ENCODE results near the gene BTF3L4. TPM values are rescaled to one million over a fixed set of nuclear protein-coding genes. Genes with fewer than 3 reads are reported as not detected.

BTF3L4 gene
- 41.0 and 51.8 TPM in 2 replicates for total RNA-seq

DNA sequence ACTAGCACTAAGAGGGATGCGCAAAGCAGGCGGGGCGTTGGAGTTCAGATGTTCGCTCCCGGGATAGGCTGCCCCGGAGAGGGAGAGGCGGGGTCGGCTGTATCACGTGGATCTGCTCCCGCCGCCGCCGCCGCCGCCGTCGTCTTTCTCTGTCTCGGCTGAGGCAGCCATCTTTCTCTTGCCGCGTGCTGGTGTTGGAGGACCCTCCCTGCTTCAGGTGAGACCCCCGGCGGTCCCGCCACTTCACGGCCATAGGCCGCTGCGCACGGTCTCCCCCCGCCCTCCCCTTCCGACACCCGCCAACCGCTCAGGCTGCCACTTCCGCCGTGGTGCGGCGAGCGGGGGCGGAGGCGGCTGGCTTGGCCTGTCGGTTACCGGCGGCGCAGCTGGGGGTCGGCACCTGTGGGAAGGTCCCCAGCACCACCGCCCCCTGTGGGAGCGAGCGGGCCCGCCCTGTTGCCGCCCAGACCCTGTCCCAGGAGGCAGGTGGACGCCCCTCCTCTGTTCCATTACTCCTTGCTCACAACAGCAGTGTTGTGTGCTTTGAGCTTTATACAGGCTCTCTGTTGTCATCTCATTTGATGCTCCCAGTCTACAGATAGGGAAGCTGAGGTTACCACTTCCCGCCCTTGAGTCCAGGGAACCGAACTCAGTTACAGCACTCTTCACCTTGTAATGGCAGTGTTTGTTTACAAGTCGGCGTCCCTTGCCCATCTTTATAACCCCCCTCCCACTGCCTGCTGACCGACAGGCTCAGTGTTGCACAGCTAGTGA is at the start of gene BTF3L4:
Gene BTF3L4 (plus strand): TSS at position 133 of the 774 bp plus-strand sequence. CDS start 3,553 bp downstream, outside the sequence.

DNA sequence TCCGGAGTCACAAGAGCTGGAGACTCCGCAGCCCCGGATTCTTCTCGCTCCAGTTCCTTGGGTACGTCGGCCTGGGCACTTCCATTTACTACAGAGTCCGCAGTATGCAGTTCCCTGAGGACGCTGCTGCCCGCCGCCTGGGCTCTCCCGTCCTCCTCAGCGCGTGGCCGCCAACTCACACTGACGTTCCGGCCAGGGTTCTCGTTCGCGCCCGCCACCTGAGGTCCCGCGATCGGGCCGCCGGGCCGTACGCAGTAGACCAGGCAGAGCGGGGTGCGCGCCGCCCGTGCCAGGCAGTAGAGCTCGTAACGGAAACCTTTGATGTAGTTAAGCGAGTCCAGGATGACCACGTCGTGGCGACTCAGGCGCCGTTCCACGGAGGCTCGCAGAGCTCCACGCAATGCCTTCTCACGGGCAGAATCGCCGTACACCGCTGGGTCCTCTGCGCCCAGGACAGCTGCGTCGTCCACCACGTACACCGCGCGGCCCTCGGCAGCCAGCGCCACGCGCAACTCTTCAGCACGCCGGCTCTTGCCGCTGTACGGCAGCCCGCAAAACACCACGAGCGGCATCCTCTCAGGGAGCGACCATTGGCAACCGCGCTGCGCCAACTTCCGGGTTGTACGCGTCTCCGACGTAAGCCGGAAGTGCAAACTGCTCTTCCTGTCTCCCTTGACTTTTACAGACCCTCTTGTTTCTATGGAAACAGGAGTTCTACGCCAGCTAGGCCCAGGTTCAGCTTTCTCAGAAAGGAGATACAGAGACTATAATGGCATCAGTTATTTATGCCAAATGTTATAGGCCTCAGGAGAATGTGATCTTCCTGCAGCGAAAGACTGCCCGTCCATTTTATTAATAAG is 22.7 kb upstream of the BTF3L4 start, which contains the start of gene KTI12:
Gene KTI12 (minus strand): TSS at position 621 of the 860 bp plus-strand sequence. CDS start 49 bp downstream, at position 572.

DNA sequence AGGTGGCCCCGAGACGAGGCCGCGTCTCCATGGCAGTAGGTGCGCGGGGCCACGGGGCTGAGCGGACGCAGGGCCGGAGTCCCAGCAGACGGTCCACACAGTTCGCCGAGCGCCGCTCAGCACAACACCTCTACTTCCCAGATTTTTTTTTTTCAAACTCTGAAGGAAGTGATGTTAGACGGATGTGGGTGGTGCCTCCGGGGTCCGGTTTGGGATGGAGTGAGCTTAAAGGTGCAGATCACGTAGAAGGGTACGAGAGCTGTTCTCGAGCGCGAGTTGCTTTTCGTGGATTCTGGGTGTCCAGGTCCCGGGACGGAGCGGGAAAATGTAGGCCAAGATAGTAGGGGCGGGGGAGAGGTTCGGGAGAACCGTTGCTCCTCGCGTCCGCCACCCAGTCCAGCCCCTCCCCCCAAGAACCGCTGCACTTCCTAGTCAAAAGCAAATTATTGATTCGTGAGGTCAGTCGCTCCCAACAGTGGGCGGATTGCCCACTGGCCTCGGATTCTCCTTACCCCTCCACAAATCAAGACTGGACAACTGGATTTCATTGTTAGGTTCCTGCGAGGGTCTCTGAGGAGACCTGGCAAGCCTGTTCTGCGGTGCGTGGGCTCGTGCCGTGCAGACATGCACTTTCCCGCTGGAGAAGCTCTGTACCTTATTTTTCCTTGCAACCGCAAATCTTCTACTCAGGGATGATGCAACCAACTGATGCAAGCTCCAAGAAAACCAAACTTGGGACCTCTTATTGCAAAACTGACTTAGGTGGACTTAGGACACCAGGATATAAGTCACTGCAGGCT is 829 bp upstream of the BTF3L4 start, which contains the start of gene TXNDC12:
Gene TXNDC12 (minus strand): TSS at position 126 of the 800 bp plus-strand sequence. CDS start 95 bp downstream, at position 31.

Other genes starting within 250 kb of the BTF3L4 start
- gene NRDC, start 177.6 kb upstream of the BTF3L4 start, total RNA-seq = 53.5 and 64.3 TPM in 2 replicates
- 3.9 and 13.1 TPM in 2 replicates for gene RAB3B, start 65.6 kb upstream of the BTF3L4 start, total RNA-seq
- gene KTI12, start 22.5 kb upstream of the BTF3L4 start, total RNA-seq = 11.0 and 15.3 TPM in 2 replicates
- 41.9 and 63.1 TPM in 2 replicates for gene TXNDC12, start 1.1 kb upstream of the BTF3L4 start, total RNA-seq
- 14.2 and 22.2 TPM in 2 replicates for gene ZFYVE9, start 85.8 kb downstream of the BTF3L4 start, total RNA-seq

All from epithelial cell of alveolus of lung (primary cell).